Mononuclear cell (primary cell): Measurements from ENCODE around the gene PEF1. TPM values are rescaled to one million over a fixed set of nuclear protein-coding genes. Genes with fewer than 3 reads are reported as not detected.

ENCODE experiments used
- H3K27me3 ChIP-seq: 2 replicates; pipeline ENCODE4 v1.6.0; 2011; ENCODE audit warnings: low read length, control low read depth; ENCODE audit not compliant: insufficient read depth
- H3K4me1 ChIP-seq: 2 replicates; pipeline ENCODE4 v1.5.1; 2011; ENCODE audit warnings: mild to moderate bottlenecking, low read length, control low read depth; ENCODE audit not compliant: insufficient read depth
- H3K4me3 ChIP-seq: 2 replicates; pipeline ENCODE4 v1.5.1; 2011; ENCODE audit warnings: mild to moderate bottlenecking, low read length, moderate library complexity
- H3K9me3 ChIP-seq: 2 replicates; pipeline ENCODE4 v1.5.1; 2011; ENCODE audit warnings: low read depth, mild to moderate bottlenecking, control low read depth, low read length
- total RNA-seq: library from RNA; depleted of rRNA; stranded (reverse); fragments of >200 nt; gene quantifications from one replicate; pipeline ENCODE4 v1.2.3, GENCODE V29; 2012

The PEF1 gene
- total RNA-seq, 1 donor = 34.2 TPM

- Histone ChIP-seq H3K9me3 (no peaks in the 10 kb centered on the region), H3K4me1 (no peaks in the 10 kb centered on the region), H3K27me3 (no peaks in the 10 kb centered on the region), H3K4me3 (no peak overlapping the region)
Observed at GRCh38 chr1:31677949-31678348, 33.3 kb upstream of the PEF1 start.

GRCh38 chr1:31677401-31677800 lies 32.7 kb upstream of the PEF1 start:
- H3K4me3 ChIP-seq = no peak overlapping the region
- no peaks in the 10 kb centered on the region for H3K9me3 ChIP-seq
- no peaks in the 10 kb centered on the region for H3K4me1 ChIP-seq
- H3K27me3 ChIP-seq = no peaks in the 10 kb centered on the region

GRCh38 chr1:31675756-31676155 lies 31.1 kb upstream of the PEF1 start:
- Histone ChIP-seq H3K9me3 (no peaks in the 10 kb centered on the region), H3K4me3 (no peak overlapping the region), H3K27me3 (no peaks in the 10 kb centered on the region), H3K4me1 (no peaks in the 10 kb centered on the region)

GRCh38 chr1:31675161-31675560 lies 30.5 kb upstream of the PEF1 start:
- Histone ChIP-seq H3K9me3 (no peaks in the 10 kb centered on the region), H3K4me1 (peaks cover 2% of the 10 kb centered on the region), H3K27me3 (no peaks in the 10 kb centered on the region), H3K4me3 (no peak overlapping the region)

- Histone ChIP-seq H3K4me3 (no peak overlapping the region), H3K4me1 (peaks cover 8% of the 10 kb centered on the region), H3K27me3 (peaks cover 3% of the 10 kb centered on the region), H3K9me3 (no peaks in the 10 kb centered on the region)
Observed at GRCh38 chr1:31674626-31675025, 29.9 kb upstream of the PEF1 start.

- Histone ChIP-seq H3K9me3 (no peaks in the 10 kb centered on the region), H3K4me3 (no peak overlapping the region), H3K27me3 (peaks cover 3% of the 10 kb centered on the region), H3K4me1 (peaks cover 8% of the 10 kb centered on the region)
Observed at GRCh38 chr1:31673433-31673832, 28.8 kb upstream of the PEF1 start.

GRCh38 chr1:31672986-31673385 lies 28.3 kb upstream of the PEF1 start:
- Histone ChIP-seq H3K27me3 (peaks cover 3% of the 10 kb centered on the region), H3K4me1 (peaks cover 8% of the 10 kb centered on the region), H3K4me3 (no peak overlapping the region), H3K9me3 (no peaks in the 10 kb centered on the region)

- no peak overlapping the region for H3K4me3 ChIP-seq
- H3K27me3 ChIP-seq = peaks cover 3% of the 10 kb centered on the region
- peaks cover 8% of the 10 kb centered on the region for H3K4me1 ChIP-seq
- no peaks in the 10 kb centered on the region for H3K9me3 ChIP-seq
Observed at GRCh38 chr1:31671561-31672201, 27.0 kb upstream of the PEF1 start.

- H3K4me1 ChIP-seq = peaks cover 8% of the 10 kb centered on the region
- peaks cover 3% of the 10 kb centered on the region for H3K27me3 ChIP-seq
- H3K4me3 ChIP-seq = no peak overlapping the region
- no peaks in the 10 kb centered on the region for H3K9me3 ChIP-seq
Observed at GRCh38 chr1:31671147-31671546, 26.5 kb upstream of the PEF1 start.

- Histone ChIP-seq H3K4me3 (no peak overlapping the region), H3K27me3 (peaks cover 3% of the 10 kb centered on the region), H3K9me3 (no peaks in the 10 kb centered on the region), H3K4me1 (peaks cover 8% of the 10 kb centered on the region)
Observed at GRCh38 chr1:31670593-31670964, 25.9 kb upstream of the PEF1 start.

GRCh38 chr1:31669786-31670592 lies 25.3 kb upstream of the PEF1 start:
- H3K9me3 ChIP-seq = no peaks in the 10 kb centered on the region
- no peak overlapping the region for H3K4me3 ChIP-seq
- H3K27me3 ChIP-seq = peaks cover 3% of the 10 kb centered on the region

GRCh38 chr1:31669433-31669785 lies 24.7 kb upstream of the PEF1 start:
- no peaks in the 10 kb centered on the region for H3K9me3 ChIP-seq
- peaks cover 8% of the 10 kb centered on the region for H3K4me1 ChIP-seq
- H3K27me3 ChIP-seq = peaks cover 3% of the 10 kb centered on the region
- no peak overlapping the region for H3K4me3 ChIP-seq

More at GRCh38 chr1:31669786-31670592, 25.3 kb upstream of the PEF1 start:
- peaks cover 8% of the 10 kb centered on the region for H3K4me1 ChIP-seq

GRCh38 chr1:31668303-31668883 lies 23.7 kb upstream of the PEF1 start:
- H3K27me3 ChIP-seq = peaks cover 3% of the 10 kb centered on the region
- H3K9me3 ChIP-seq = no peaks in the 10 kb centered on the region
- H3K4me3 ChIP-seq = no peak overlapping the region
- H3K4me1 ChIP-seq = peaks cover 8% of the 10 kb centered on the region

- no peak overlapping the region for H3K4me3 ChIP-seq
- H3K27me3 ChIP-seq = peaks cover 3% of the 10 kb centered on the region
Observed at GRCh38 chr1:31667065-31667785, 22.5 kb upstream of the PEF1 start.

More at GRCh38 chr1:31667065-31667785, 22.5 kb upstream of the PEF1 start:
- no peaks in the 10 kb centered on the region for H3K9me3 ChIP-seq
- H3K4me1 ChIP-seq = peaks cover 8% of the 10 kb centered on the region
